ENCODE data around the gene RABGEF1. TPM values are rescaled to one million over a fixed set of nuclear protein-coding genes. Genes with fewer than 3 reads are reported as not detected.

RABGEF1 gene
- total and polyA plus RNA-seq, 2 of the 8 experiments (the other 6 are each of a cell fraction or from before 2014, with no cell fraction given) = 10.2 to 18.0 TPM

DNA sequence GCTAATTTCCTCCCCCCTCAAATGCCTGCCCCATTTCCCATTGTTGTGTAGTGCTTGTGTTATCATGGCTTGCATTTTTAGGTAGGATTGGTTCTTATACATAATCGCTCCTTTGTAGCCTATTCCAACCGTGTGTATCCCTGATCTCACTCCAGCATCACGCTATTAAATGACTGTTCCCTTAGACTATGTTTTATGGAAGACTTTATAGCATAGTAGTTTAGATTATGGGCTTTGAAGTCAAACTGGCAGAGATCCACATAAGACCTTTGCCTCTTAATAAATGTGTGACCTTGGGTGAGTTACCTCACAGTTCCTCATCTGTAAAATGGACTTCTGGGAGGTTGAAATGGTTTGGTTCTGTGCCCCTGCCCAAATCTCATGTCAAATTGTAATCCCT, 5.4 kb upstream of the RABGEF1 start:
- CTCF ChIA-PET (ENCODE audit: partially characterized antibody) = no interaction called here
- POLR2A ChIA-PET (ENCODE audit: partially characterized antibody) = no interaction called here
- no peak for FAIRE-seq

More for the DNA sequence above, 5.4 kb upstream of the RABGEF1 start:
- Histone ChIP-seq H3K4me2 (ENCODE audit: insufficient read depth in 1 of 2, low read depth in 2 of 2, low read length in 2 of 2) (no peak overlapping the region), H3K36me3 (ENCODE audit: control insufficient read depth in 2 of 4, insufficient read depth in 4 of 4, low read length in 3 of 4) (0 out of 8 replicates have a peak, but pooled peaks cover 0 to 4% (median 0%) of the 10 kb centered on the region in 4 experiments), H4K5ac (ENCODE audit: insufficient read length, low read depth, low read length) (no peak overlapping the region), H4K20me1 (replicated peaks in 1 of 2; ENCODE audit: control insufficient read depth in 1 of 2, insufficient read depth in 2 of 2, low read length in 2 of 2) (peaks cover 0 to 3% of the 10 kb centered on the region in 2 experiments), H3K9me3 (ENCODE audit: insufficient read depth in 2 of 2, low read depth in 1 of 2, low read length in 1 of 2) (peaks cover 0 to 7% of the 10 kb centered on the region in 2 experiments; a peak in 1 of 4 replicates), H3K23me2 (ENCODE audit: low read depth, low read length) (peaks cover 3% of the 10 kb centered on the region; the same call in 1 of the 2 replicates), H3K27me3 (replicated peaks in 1 of 4; ENCODE audit: control insufficient read depth in 3 of 4, extremely low read depth in 1 of 4, insufficient read depth in 3 of 4, low read length in 3 of 4) (no peaks in the 10 kb centered on the region), H3K4me1 (replicated peaks in 1 of 4; ENCODE audit: control insufficient read depth in 3 of 4, insufficient read depth in 4 of 4, low read length in 3 of 4) (no peaks in the 10 kb centered on the region; a peak in 1 of 7 replicates), H3K18ac (ENCODE audit: extremely low read depth, low read length) (no peak overlapping the region), H2BK15ac (ENCODE audit: low read length) (no peak overlapping the region), H3K4me3 (ENCODE audit: extremely low read depth in 1 of 4, insufficient read depth in 2 of 4, low read depth in 3 of 4, low read length in 4 of 4) (no peak overlapping the region), H2BK20ac (ENCODE audit: low read length) (no peak overlapping the region), H3K56ac (replicated peaks; ENCODE audit: insufficient read length, low read depth, low read length) (no peak overlapping the region), H3K4ac (replicated peaks; ENCODE audit: insufficient read length, low read depth, low read length) (no peak overlapping the region), H2AK5ac (ENCODE audit: low read depth, low read length) (no peak overlapping the region), H4K8ac (ENCODE audit: extremely low read depth, insufficient read depth, low read length) (no peak overlapping the region), H2BK12ac (ENCODE audit: low read depth, low read length) (no peak overlapping the region), H3K14ac (ENCODE audit: insufficient read length) (no peak overlapping the region), H2BK5ac (ENCODE audit: low read depth, low read length) (no peak overlapping the region), H2AFZ (ENCODE audit: low read length) (no peak overlapping the region), H3K27ac (ENCODE audit: low read depth, low read length) (no peak overlapping the region), H3K79me1 (ENCODE audit: low read depth, low read length) (no peaks in the 10 kb centered on the region), H3K23ac (ENCODE audit: insufficient read length) (no peak overlapping the region), H3K9ac (replicated peaks in 1 of 4; ENCODE audit: extremely low read depth in 1 of 4, low read depth in 3 of 4, low read length in 3 of 4) (no peak overlapping the region), H4K91ac (replicated peaks; ENCODE audit: insufficient read length, low read length) (no peak overlapping the region), H2BK120ac (replicated peaks; ENCODE audit: low read depth, low read length) (no peak overlapping the region), H3K79me2 (ENCODE audit: control insufficient read depth in 1 of 2, insufficient read depth in 2 of 2, low read length in 2 of 2) (no peaks in the 10 kb centered on the region)
- WGBS, 2 experiments (ENCODE audit: extremely low coverage in 1 of 2, insufficient coverage in 1 of 2, insufficient read length in 1 of 2, insufficient replicate concordance in 2 of 2, low coverage in 1 of 2, low lambda C conversion rate in 2 of 2, missing lambda C conversion rate in 1 of 2) = 94% methylated on average over 3 of the region's 3 CpGs; no CpG with 5 or more reads in 1 of the 2 experiments
- TF ChIP-seq RXRA (IDR thresholded peaks at IDR 0.05; ENCODE audit: insufficient read depth, low read depth, low read length) = no peak
- no peak for TF ChIP-seq CREB1 (IDR thresholded peaks at IDR 0.05)
- TF ChIP-seq, protein P1, sequence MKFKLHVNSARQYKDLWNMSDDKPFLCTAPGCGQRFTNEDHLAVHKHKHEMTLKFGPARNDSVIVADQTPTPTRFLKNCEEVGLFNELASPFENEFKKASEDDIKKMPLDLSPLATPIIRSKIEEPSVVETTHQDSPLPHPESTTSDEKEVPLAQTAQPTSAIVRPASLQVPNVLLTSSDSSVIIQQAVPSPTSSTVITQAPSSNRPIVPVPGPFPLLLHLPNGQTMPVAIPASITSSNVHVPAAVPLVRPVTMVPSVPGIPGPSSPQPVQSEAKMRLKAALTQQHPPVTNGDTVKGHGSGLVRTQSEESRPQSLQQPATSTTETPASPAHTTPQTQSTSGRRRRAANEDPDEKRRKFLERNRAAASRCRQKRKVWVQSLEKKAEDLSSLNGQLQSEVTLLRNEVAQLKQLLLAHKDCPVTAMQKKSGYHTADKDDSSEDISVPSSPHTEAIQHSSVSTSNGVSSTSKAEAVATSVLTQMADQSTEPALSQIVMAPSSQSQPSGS (IDR thresholded peaks at IDR 0.05; ENCODE audit: low read length) = no peak
- TF ChIP-seq SAP30 (IDR thresholded peaks at IDR 0.05; ENCODE audit: insufficient read depth, insufficient replicate concordance, low read length) = no peak
- no peak for DNase-seq (ENCODE audit: low read depth in 1 of 2, low spot score in 2 of 2)
